Panc1 (cell line): Measurements from ENCODE around the gene SCGB3A1. TPM values are rescaled to one million over a fixed set of nuclear protein-coding genes. Genes with fewer than 3 reads are reported as not detected.

Source experiments
- ATAC-seq: fragments of 200-7000 bp; cut with Tn5 transposase; 2 replicates; pipeline ENCODE4 v1.9.1; 2020; ENCODE audit warnings: mild to moderate bottlenecking, moderate library complexity
- Bru-seq: library from RNA; stranded (reverse); fragments of 400-500 nt; gene quantifications from one replicate; lab custom pipeline; 2021; lab: Mats Ljungman, UMichigan
- BruChase-seq, 2 experiments: library from RNA; stranded (reverse); fragments of 400-500 nt; gene quantifications; one replicate each; lab custom pipeline; 2021; lab: Mats Ljungman, UMichigan
- BruUV-seq: library from RNA; stranded (reverse); fragments of 400-500 nt; replicated peaks from 2 replicates; lab custom pipeline; 2021; lab: Mats Ljungman, UMichigan
- CTCF ChIA-PET: fragments of 300-600 bp; sonication (Branson Sonifier 250); formaldehyde crosslinking; loops from one replicate; lab custom pipeline; 2022; ENCODE audit warnings: antibody characterized with exemption; lab: Charles Lee
- POLR2A ChIA-PET: fragments of 300-600 bp; sonication (Branson Sonifier 250); formaldehyde crosslinking; loops from one replicate; lab custom pipeline; 2022; ENCODE audit warnings: antibody characterized with exemption; lab: Charles Lee
- DNase-seq: peaks from one replicate; pipeline ENCODE4 v3.0.0-alpha.2; 2010; ENCODE audit warnings: low read depth, low spot score
- H3K27ac ChIP-seq: 2 replicates; pipeline ENCODE4 v1.5.1; 2011; ENCODE audit warnings: mild to moderate bottlenecking, low read length, inconsistent platforms
- H3K27me3 ChIP-seq: fragments of 200-500 bp; sonication (Bioruptor generic); 2 replicates; pipeline ENCODE4 v1.6.0; 2014; ENCODE audit warnings: low read length, inconsistent platforms; ENCODE audit not compliant: control insufficient read depth, insufficient read depth
- H3K36me3 ChIP-seq: fragments of 200-500 bp; sonication (Bioruptor generic); 2 replicates; pipeline ENCODE4 v1.5.1; 2014; ENCODE audit warnings: inconsistent platforms, mild to moderate bottlenecking, low read length, moderate library complexity; ENCODE audit not compliant: control insufficient read depth, insufficient read depth
- H3K4me1 ChIP-seq: 2 replicates; pipeline ENCODE4 v1.5.1; 2011; ENCODE audit warnings: inconsistent platforms, mild to moderate bottlenecking, low read length, moderate library complexity; ENCODE audit not compliant: control insufficient read depth, insufficient read depth
- H3K4me3 ChIP-seq, 2 experiments: 2 replicates each; pipeline ENCODE4 v1.5.1; 2011 to 2012; ENCODE audit warnings: low read depth in 2 of 2, low read length in 2 of 2, mild to moderate bottlenecking in 2 of 2, inconsistent platforms in 1 of 2, moderate library complexity in 1 of 2
- H3K9me3 ChIP-seq: fragments of 200-500 bp; sonication (Bioruptor generic); 2 replicates; pipeline ENCODE4 v1.5.1; 2014; ENCODE audit warnings: low read depth, mild to moderate bottlenecking, inconsistent platforms, low read length, moderate library complexity; ENCODE audit not compliant: control insufficient read depth, insufficient read depth
- POLR2AphosphoS5 ChIP-seq: IDR thresholded peaks from 2 replicates; pipeline ENCODE4 v1.6.1; 2012; ENCODE audit warnings: mild to moderate bottlenecking, low read depth, low read length, moderate library complexity
- SIN3A ChIP-seq: IDR thresholded peaks from 2 replicates; pipeline ENCODE4 v1.6.1; 2012; ENCODE audit warnings: low read depth, mild to moderate bottlenecking, low read length, moderate library complexity, borderline replicate concordance; ENCODE audit not compliant: insufficient read depth
- TCF7L2 ChIP-seq: IDR thresholded peaks from 2 replicates; pipeline ENCODE4 v1.6.1; 2011; ENCODE audit warnings: mild to moderate bottlenecking, low read depth, low read length, inconsistent platforms
- in situ Hi-C: cut with HindIII; loops from 2 replicates; pipeline ENCODE4 v1.10.0; 2016; ENCODE audit warnings: low sequenced_read_pairs, low pct_unique_long_range_greater_than_20kb
- intact Hi-C: fragments of 100-400 bp; cut with micrococcal nuclease; formaldehyde crosslinking; loops from one replicate; pipeline ENCODE4 v1.10.0; 2022; ENCODE audit not compliant: unreplicated experiment
- long read RNA-seq: library from polyadenylated mRNA; unstranded; transcript quantifications from one replicate; pipeline ENCODE4 v2.0.0, GENCODE V29; 2021; ENCODE audit not compliant: unreplicated experiment
- polyA plus RNA-seq: library from polyadenylated mRNA; unstranded; fragments of >200 nt; gene quantifications from one replicate; pipeline ENCODE4 v1.2.1, GENCODE V29; 2012; ENCODE audit warnings: missing spikeins; ENCODE audit not compliant: insufficient read length
- total RNA-seq: library from RNA; stranded (reverse); gene quantifications from one replicate; pipeline ENCODE4 v1.2.1, GENCODE V29; 2021; ENCODE audit not compliant: unreplicated experiment
- TF ChIP-seq, protein P1 (sequence below): fragments of 450-650 bp; IDR thresholded peaks from 2 replicates; pipeline ENCODE4 v1.5.1; 2017; ENCODE audit warnings: mild to moderate bottlenecking
- TF ChIP-seq, protein P2 (sequence below), 2 experiments: IDR thresholded peaks; 2 replicates each; pipeline ENCODE4 v1.6.1; 2011 to 2012; ENCODE audit warnings: low read depth in 2 of 2, control low read depth in 1 of 2, low read length in 1 of 2, mild to moderate bottlenecking in 1 of 2, moderate library complexity in 1 of 2; ENCODE audit not compliant: insufficient read depth in 1 of 2

The SCGB3A1 gene, protein sequence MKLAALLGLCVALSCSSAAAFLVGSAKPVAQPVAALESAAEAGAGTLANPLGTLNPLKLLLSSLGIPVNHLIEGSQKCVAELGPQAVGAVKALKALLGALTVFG
- total RNA-seq = not detected
- polyA plus RNA-seq = not detected
- Bru-seq, nascent RNA = not detected
- not detected for BruChase-seq, experiment 1, labeled RNA remaining after a 2-hour chase
- BruChase-seq, experiment 2, labeled RNA remaining after a 6-hour chase = not detected
- long read RNA-seq = 0 reads

DNA sequence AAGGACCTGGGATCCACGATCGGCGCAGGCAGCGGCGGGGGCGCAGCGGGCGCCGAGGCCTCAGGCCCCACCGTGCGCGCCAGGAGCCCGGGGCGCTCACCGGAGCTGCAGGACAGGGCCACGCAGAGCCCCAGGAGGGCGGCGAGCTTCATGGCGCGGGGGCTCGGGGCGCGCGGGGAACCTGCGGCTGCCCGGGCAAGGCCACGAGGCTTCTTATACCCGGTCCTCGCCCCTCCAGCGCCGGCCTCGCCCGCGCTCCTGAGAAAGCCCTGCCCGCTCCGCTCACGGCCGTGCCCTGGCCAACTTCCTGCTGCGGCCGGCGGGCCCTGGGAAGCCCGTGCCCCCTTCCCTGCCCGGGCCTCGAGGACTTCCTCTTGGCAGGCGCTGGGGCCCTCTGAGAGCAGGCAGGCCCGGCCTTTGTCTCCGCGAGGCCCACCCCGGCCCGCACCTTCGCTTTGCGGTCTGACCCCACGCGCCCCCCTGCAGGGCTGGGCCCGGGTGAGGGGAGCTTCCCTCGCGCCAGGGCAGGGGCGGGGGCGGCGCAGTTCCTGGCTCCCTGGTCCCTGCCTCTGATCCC lies at the start of gene SCGB3A1:
Gene SCGB3A1, minus strand, starts transcription at position 189 of the 577 bp plus-strand sequence. Its CDS starts 37 bp downstream, at position 152.
- peak within 1 kb of the TSS in 1 of 2 experiments; percentile 9; a peak in 1 of 4 replicates for H3K4me3 ChIP-seq

DNA sequence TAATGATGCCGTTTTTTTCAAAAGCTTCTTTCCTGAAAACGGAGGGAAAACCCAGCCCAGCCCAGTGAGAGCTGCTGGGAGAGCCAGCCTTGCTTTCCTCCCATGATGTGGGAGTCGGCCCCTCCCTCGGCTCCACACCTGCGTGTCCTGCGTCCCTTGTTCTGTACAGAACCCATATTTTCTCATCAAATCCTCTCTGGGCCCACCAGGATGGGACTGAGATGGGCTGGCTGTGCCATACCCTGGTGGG lies 49.2 kb upstream of the SCGB3A1 start:
- in situ Hi-C loops = no loop called here
- intact Hi-C loops = no loop called here
- Histone ChIP-seq H3K4me3 (no peak overlapping the region), H3K9me3 (no peaks in the 10 kb centered on the region), H3K4me1 (no peaks in the 10 kb centered on the region), H3K27me3 (no peaks in the 10 kb centered on the region), H3K27ac (no peak overlapping the region), H3K36me3 (no peaks in the 10 kb centered on the region)
- no TSS peak for BruUV-seq
- TF ChIP-seq, protein P1, sequence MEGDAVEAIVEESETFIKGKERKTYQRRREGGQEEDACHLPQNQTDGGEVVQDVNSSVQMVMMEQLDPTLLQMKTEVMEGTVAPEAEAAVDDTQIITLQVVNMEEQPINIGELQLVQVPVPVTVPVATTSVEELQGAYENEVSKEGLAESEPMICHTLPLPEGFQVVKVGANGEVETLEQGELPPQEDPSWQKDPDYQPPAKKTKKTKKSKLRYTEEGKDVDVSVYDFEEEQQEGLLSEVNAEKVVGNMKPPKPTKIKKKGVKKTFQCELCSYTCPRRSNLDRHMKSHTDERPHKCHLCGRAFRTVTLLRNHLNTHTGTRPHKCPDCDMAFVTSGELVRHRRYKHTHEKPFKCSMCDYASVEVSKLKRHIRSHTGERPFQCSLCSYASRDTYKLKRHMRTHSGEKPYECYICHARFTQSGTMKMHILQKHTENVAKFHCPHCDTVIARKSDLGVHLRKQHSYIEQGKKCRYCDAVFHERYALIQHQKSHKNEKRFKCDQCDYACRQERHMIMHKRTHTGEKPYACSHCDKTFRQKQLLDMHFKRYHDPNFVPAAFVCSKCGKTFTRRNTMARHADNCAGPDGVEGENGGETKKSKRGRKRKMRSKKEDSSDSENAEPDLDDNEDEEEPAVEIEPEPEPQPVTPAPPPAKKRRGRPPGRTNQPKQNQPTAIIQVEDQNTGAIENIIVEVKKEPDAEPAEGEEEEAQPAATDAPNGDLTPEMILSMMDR = no peak
- ATAC-seq = no peak
- ChIA-PET CTCF (no interaction called here), POLR2A (no interaction called here)
- DNase-seq = no peak

More for the DNA sequence above, at the start of gene SCGB3A1:
- CTCF ChIA-PET = no interaction called here
- no peak for DNase-seq
- TF ChIP-seq, protein P1 = no peak
- no peak for TF ChIP-seq SIN3A
- H3K4me1 ChIP-seq = no peaks in the 10 kb centered on the region
- intact Hi-C loops = no loop called here
- no TSS peak for BruUV-seq
- H3K36me3 ChIP-seq = no peaks in the 10 kb centered on the region
- in situ Hi-C loops = no loop called here
- H3K27ac ChIP-seq = no peak within 1 kb of the TSS
- H3K9me3 ChIP-seq = no peaks in the 10 kb centered on the region
- POLR2A ChIA-PET = no interaction called here
- ATAC-seq = no peak
- peaks cover 2% of the 10 kb centered on the region; the same call in 1 of the 2 replicates for H3K27me3 ChIP-seq

DNA sequence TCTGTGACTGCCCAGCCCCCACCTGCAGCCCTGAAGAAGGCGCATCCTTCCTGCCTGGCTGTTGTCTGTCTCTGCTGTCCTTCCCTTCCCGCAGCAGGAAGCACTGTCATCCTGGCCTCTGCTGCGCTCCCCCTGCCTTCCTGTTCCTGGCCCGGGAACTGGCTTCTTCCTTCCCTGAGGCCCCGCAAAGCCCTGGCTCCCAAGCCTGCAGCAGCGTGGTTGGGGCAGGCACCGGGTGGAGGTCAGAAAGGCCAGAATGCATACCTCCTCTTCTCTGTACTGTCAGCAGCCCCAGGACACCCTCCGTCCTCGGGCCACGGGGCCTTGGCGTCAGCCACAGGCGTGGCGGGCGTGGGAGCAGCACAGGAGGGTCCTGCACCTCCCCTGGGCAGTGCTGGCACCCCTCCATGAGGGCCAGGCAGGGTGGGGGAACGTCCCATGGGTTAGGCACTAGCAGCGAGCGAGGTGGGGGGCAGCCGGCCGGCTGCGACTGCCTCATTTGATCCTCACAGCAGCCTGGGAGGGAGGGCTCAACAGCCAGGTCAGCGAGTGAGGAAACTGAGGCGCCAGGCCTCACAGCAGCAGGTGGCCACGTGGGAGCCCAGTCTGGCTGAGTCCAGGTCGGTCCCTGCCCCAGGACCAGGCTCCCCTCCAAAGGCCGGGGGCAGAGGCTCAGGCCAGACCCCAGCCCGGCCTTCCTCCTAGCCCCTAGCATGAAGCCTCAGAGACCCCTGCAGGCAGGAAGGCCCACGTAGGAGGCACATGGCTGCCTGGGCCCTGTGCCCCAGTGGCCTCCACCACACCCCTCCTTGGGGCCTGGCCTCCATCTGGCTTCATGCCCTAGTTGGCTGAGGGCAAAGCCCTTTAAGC lies 48.7 kb upstream of the SCGB3A1 start:
- Histone ChIP-seq H3K27me3 (no peaks in the 10 kb centered on the region), H3K9me3 (no peaks in the 10 kb centered on the region), H3K4me1 (no peaks in the 10 kb centered on the region), H3K4me3 (no peak overlapping the region), H3K36me3 (no peaks in the 10 kb centered on the region), H3K27ac (no peak overlapping the region)
- no TSS peak for BruUV-seq
- in situ Hi-C loops = no loop called here
- DNase-seq = no peak
- CTCF ChIA-PET = no interaction called here
- TF ChIP-seq TCF7L2 = no peak
- no peak for TF ChIP-seq SIN3A
- TF ChIP-seq POLR2AphosphoS5 = no peak
- TF ChIP-seq, protein P1 = no peak
- TF ChIP-seq, protein P2, sequence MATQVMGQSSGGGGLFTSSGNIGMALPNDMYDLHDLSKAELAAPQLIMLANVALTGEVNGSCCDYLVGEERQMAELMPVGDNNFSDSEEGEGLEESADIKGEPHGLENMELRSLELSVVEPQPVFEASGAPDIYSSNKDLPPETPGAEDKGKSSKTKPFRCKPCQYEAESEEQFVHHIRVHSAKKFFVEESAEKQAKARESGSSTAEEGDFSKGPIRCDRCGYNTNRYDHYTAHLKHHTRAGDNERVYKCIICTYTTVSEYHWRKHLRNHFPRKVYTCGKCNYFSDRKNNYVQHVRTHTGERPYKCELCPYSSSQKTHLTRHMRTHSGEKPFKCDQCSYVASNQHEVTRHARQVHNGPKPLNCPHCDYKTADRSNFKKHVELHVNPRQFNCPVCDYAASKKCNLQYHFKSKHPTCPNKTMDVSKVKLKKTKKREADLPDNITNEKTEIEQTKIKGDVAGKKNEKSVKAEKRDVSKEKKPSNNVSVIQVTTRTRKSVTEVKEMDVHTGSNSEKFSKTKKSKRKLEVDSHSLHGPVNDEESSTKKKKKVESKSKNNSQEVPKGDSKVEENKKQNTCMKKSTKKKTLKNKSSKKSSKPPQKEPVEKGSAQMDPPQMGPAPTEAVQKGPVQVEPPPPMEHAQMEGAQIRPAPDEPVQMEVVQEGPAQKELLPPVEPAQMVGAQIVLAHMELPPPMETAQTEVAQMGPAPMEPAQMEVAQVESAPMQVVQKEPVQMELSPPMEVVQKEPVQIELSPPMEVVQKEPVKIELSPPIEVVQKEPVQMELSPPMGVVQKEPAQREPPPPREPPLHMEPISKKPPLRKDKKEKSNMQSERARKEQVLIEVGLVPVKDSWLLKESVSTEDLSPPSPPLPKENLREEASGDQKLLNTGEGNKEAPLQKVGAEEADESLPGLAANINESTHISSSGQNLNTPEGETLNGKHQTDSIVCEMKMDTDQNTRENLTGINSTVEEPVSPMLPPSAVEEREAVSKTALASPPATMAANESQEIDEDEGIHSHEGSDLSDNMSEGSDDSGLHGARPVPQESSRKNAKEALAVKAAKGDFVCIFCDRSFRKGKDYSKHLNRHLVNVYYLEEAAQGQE (IDR thresholded peaks at IDR 0.05; ENCODE audit: insufficient read depth in 1 of 2, low read depth in 2 of 2, low read length in 1 of 2) = no peak
- intact Hi-C loops = no loop called here
- POLR2A ChIA-PET = no interaction called here
- no peak for ATAC-seq
